ENCODE results near the gene SLC25A45.

DNA sequence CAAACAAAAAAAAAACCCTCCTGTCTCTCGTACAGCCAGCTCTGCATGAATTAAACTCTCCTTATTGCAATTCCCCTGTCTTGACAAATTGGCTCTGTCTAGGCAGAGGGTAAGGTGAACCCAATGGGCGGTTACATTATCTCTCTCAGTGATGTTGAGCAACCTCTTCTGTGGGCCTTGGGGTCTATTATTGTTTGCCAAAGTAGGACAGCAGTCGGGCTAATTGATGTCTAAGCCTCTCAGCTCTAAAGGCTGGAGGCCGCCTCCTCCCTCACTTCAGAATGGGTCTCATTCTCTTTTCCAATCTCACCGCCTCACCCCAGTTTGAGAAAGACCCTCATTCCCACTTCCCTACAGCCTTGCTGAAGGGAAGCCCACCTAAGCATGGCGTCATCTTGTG lies 1.3 kb upstream of the SLC25A45 start:
- no peak for TF ChIP-seq POLR2A (IDR thresholded peaks at IDR 0.05; ENCODE audit: extremely low read depth, insufficient read length)
- TF ChIP-seq, protein P1, sequence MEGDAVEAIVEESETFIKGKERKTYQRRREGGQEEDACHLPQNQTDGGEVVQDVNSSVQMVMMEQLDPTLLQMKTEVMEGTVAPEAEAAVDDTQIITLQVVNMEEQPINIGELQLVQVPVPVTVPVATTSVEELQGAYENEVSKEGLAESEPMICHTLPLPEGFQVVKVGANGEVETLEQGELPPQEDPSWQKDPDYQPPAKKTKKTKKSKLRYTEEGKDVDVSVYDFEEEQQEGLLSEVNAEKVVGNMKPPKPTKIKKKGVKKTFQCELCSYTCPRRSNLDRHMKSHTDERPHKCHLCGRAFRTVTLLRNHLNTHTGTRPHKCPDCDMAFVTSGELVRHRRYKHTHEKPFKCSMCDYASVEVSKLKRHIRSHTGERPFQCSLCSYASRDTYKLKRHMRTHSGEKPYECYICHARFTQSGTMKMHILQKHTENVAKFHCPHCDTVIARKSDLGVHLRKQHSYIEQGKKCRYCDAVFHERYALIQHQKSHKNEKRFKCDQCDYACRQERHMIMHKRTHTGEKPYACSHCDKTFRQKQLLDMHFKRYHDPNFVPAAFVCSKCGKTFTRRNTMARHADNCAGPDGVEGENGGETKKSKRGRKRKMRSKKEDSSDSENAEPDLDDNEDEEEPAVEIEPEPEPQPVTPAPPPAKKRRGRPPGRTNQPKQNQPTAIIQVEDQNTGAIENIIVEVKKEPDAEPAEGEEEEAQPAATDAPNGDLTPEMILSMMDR (IDR thresholded peaks at IDR 0.05; ENCODE audit: low read depth, low read length): no peak
- TF ChIP-seq MYC (IDR thresholded peaks at IDR 0.05; ENCODE audit: low read depth, low read length): no peak

All from NB4 (cell line).